Fibroblast of skin of right quadriceps (primary cell): Measurements from ENCODE around the gene HNRNPA0.
"Not testable (repeated sequence)": the region's sequence is repeated elsewhere in the genome, so short reads cannot be mapped to it uniquely, and the experiment has no call there.

ENCODE experiments used
- DNase-seq: peaks from one replicate; pipeline ENCODE4 v3.0.0-alpha.2; 2013

The HNRNPA0 gene

GRCh38 chr5:137754188-137754960 is at the start of gene HNRNPA0:
Gene HNRNPA0, minus strand, starts transcription at chr5:137754363. Its CDS starts 297 bp downstream, at chr5:137754066.
- DNase-seq = peak; percentile 98

GRCh38 chr5:137802282-137803210 is 48.4 kb upstream of the HNRNPA0 start:
- DNase-seq = no peak

GRCh38 chr5:137800700-137801411 is 46.7 kb upstream of the HNRNPA0 start:
- DNase-seq = no peak

GRCh38 chr5:137796279-137796678 is 42.1 kb upstream of the HNRNPA0 start:
- DNase-seq = no peak

GRCh38 chr5:137794863-137795262 is 40.7 kb upstream of the HNRNPA0 start:
- no peak for DNase-seq

GRCh38 chr5:137792303-137792702 is 38.1 kb upstream of the HNRNPA0 start:
- DNase-seq = no peak

GRCh38 chr5:137791799-137792198 is 37.6 kb upstream of the HNRNPA0 start:
- no peak for DNase-seq

- DNase-seq = no peak
Observed at GRCh38 chr5:137791387-137791786, 37.2 kb upstream of the HNRNPA0 start.

- not testable (repeated sequence) for DNase-seq
Observed at GRCh38 chr5:137788560-137788959, 34.4 kb upstream of the HNRNPA0 start.

GRCh38 chr5:137782984-137783536 is 28.9 kb upstream of the HNRNPA0 start:
- no peak for DNase-seq

GRCh38 chr5:137782055-137782454 is 27.9 kb upstream of the HNRNPA0 start:
- DNase-seq = no peak

- peak; percentile 33 for DNase-seq
Observed at GRCh38 chr5:137778772-137779564, 24.8 kb upstream of the HNRNPA0 start.

GRCh38 chr5:137767937-137768336 is 13.8 kb upstream of the HNRNPA0 start:
- DNase-seq = not testable (repeated sequence)

- no peak for DNase-seq
Observed at GRCh38 chr5:137761566-137761965, 7.4 kb upstream of the HNRNPA0 start.

- no peak for DNase-seq
Observed at GRCh38 chr5:137760719-137761516, 6.8 kb upstream of the HNRNPA0 start.

GRCh38 chr5:137760294-137760693 is 6.1 kb upstream of the HNRNPA0 start:
- no peak for DNase-seq

GRCh38 chr5:137758715-137759306 is 4.6 kb upstream of the HNRNPA0 start:
- no peak for DNase-seq

GRCh38 chr5:137758121-137758520 is 4.0 kb upstream of the HNRNPA0 start:
- DNase-seq = no peak

- DNase-seq = no peak
Observed at GRCh38 chr5:137757634-137758033, 3.5 kb upstream of the HNRNPA0 start.

- no peak for DNase-seq
Observed at GRCh38 chr5:137754961-137755762, 999 bp upstream of the HNRNPA0 start.
